HepG2 (cell line): ENCODE results near the gene PRSS3. TPM values are rescaled to one million over a fixed set of nuclear protein-coding genes. Genes with fewer than 3 reads are reported as not detected.

ENCODE experiments used
- ARID5B ChIP-seq: IDR thresholded peaks from 2 replicates; pipeline ENCODE4 v1.4.0; 2020; ENCODE audit warnings: mild to moderate bottlenecking, missing genetic modification reagents
- ATF1 ChIP-seq: IDR thresholded peaks from 2 replicates; pipeline ENCODE4 v1.6.1; 2016; ENCODE audit warnings: mild to moderate bottlenecking, control low read depth
- CEBPB ChIP-seq: IDR thresholded peaks from 2 replicates; pipeline ENCODE4 v1.6.1; 2011; ENCODE audit warnings: low read depth, low read length, improper control_type of control experiment, borderline replicate concordance
- CEBPG ChIP-seq: IDR thresholded peaks from 2 replicates; pipeline ENCODE4 v1.6.1; 2016
- CTCF ChIP-seq: sonication (generic); formaldehyde crosslinking; IDR thresholded peaks from 2 replicates; pipeline ENCODE4 v1.5.0; 2020; ENCODE audit warnings: mild to moderate bottlenecking, missing genetic modification reagents, moderate library complexity
- GATAD2A ChIP-seq: IDR thresholded peaks from 2 replicates; pipeline ENCODE4 v1.6.1; 2016
- HCFC1 ChIP-seq: fragments of 150-350 bp; IDR thresholded peaks from 2 replicates; pipeline ENCODE4 v1.6.1; 2014; ENCODE audit warnings: low read depth, low read length
- KDM6A ChIP-seq: IDR thresholded peaks from 2 replicates; pipeline ENCODE4 v1.6.1; 2016; ENCODE audit warnings: low read depth
- RXRA ChIP-seq: sonication (generic); formaldehyde crosslinking; IDR thresholded peaks from 2 replicates; pipeline ENCODE4 v1.5.1; 2020; ENCODE audit warnings: missing genetic modification reagents
- SOX6 ChIP-seq, 2 experiments: fragments of 450-650 bp in 1 of 2; sonication (generic) in 1 of 2; formaldehyde crosslinking in 1 of 2; IDR thresholded peaks; 2 replicates each; pipeline versions ENCODE4 v1.4.0 to v1.6.1; 2017 to 2020; ENCODE audit warnings: antibody characterized with exemption in 1 of 2, mild to moderate bottlenecking in 1 of 2, missing genetic modification reagents in 1 of 2
- TFDP1 ChIP-seq: IDR thresholded peaks from 2 replicates; pipeline ENCODE4 v1.6.1; 2016; ENCODE audit warnings: missing compliant biosample characterization, missing genetic modification reagents, borderline replicate concordance
- ZNF142 ChIP-seq: sonication (generic); formaldehyde crosslinking; IDR thresholded peaks from 2 replicates; pipeline ENCODE4 v1.4.0; 2020; ENCODE audit warnings: missing genetic modification reagents
- ZNF160 ChIP-seq: sonication (generic); formaldehyde crosslinking; IDR thresholded peaks from 2 replicates; pipeline ENCODE4 v1.8.0; 2022; ENCODE audit warnings: mild to moderate bottlenecking, inconsistent platforms, missing genetic modification reagents
- ZNF512B ChIP-seq: sonication (generic); formaldehyde crosslinking; IDR thresholded peaks from 2 replicates; pipeline ENCODE4 v1.5.1; 2020; ENCODE audit warnings: missing genetic modification reagents, mild to moderate bottlenecking, borderline replicate concordance
- polyA plus RNA-seq, 8 experiments: library from polyadenylated mRNA; depleted of rRNA in 3 of 8; stranded (reverse) in 7 of 8; unstranded in 1 of 8; fragments of >200 nt; fragmentation: Illumina TruSeq in 4 of 8; extraction: Trizol in 4 of 8; gene quantifications; 2 replicates each; pipeline versions ENCODE4 v1.2.1 to v1.2.3, GENCODE V29; 2011 to 2016; ENCODE audit warnings: low read depth in 4 of 8, missing spikeins in 1 of 8, mixed read lengths in 1 of 8; ENCODE audit not compliant: insufficient read depth in 1 of 8
- total RNA-seq, 5 experiments: library from RNA; depleted of rRNA; stranded (reverse); fragments of >200 nt; fragmentation: Illumina TruSeq; extraction: Trizol; gene quantifications; 2 replicates each; pipeline ENCODE4 v1.2.3, GENCODE V29; 2016; ENCODE audit warnings: low read depth in 1 of 5

Gene PRSS3
- total and polyA plus RNA-seq, 2 of the 13 experiments (the other 11 are each of a cell fraction or from before 2014, with no cell fraction given), result not detected

- peak; percentile 40 for TF ChIP-seq ARID5B (CRISPR knock-in tag)
- TF ChIP-seq CEBPG (CRISPR knock-in tag), result peak; percentile 67
- TF ChIP-seq HCFC1, result no peak
- no peak for TF ChIP-seq SOX6 (IDR thresholded peaks at IDR 0.05)
- TF ChIP-seq SOX6 (CRISPR knock-in tag; IDR thresholded peaks at IDR 0.05), result peak; percentile 73
- no peak for TF ChIP-seq ZNF512B (CRISPR knock-in tag)
- no peak for TF ChIP-seq TFDP1 (CRISPR knock-in tag)
- no peak for TF ChIP-seq KDM6A (CRISPR knock-in tag)
- TF ChIP-seq ATF1 (CRISPR knock-in tag), result no peak
- peak; percentile 30; the same call in 1 of the 2 replicates for TF ChIP-seq GATAD2A (CRISPR knock-in tag)
- TF ChIP-seq CEBPB, result peak; percentile 69
- no peak for TF ChIP-seq ZNF160 (CRISPR knock-in tag)
- TF ChIP-seq RXRA (CRISPR knock-in tag), result no peak
- no peak for TF ChIP-seq ZNF142
- TF ChIP-seq CTCF (CRISPR knock-in tag), result peak; percentile 19; the same call in 1 of the 2 replicates
These were observed 43.2 kb upstream of the PRSS3 start (continued) for GRCh38 chr9:33752130-33752637.
